H9 (cell line): ENCODE measurements around the gene NPY1R. TPM values are rescaled to one million over a fixed set of nuclear protein-coding genes. Genes with fewer than 3 reads are reported as not detected.

Source experiments
- DNase-seq: peaks from one replicate; pipeline ENCODE4 v3.0.0-alpha.2; 2017
- H2AFZ ChIP-seq: one replicate; pipeline ENCODE4 v1.6.1; 2013; ENCODE audit warnings: mild to moderate bottlenecking, low read length, control low read depth, moderate library complexity
- H2AK5ac ChIP-seq: 2 replicates; pipeline ENCODE4 v1.6.1; 2013; ENCODE audit warnings: low read length, control low read depth, mixed read lengths; ENCODE audit not compliant: insufficient read length
- H2BK120ac ChIP-seq: one replicate; pipeline ENCODE4 v1.6.1; 2013; ENCODE audit warnings: low read depth, mild to moderate bottlenecking, low read length, control low read depth, inconsistent platforms; ENCODE audit not compliant: poor library complexity, severe bottlenecking
- H2BK12ac ChIP-seq: 2 replicates; pipeline ENCODE4 v1.6.1; 2013; ENCODE audit warnings: low read length, control low read depth, mixed read lengths, low read depth; ENCODE audit not compliant: insufficient read length
- H2BK15ac ChIP-seq: 2 replicates; pipeline ENCODE4 v1.6.1; 2013; ENCODE audit warnings: low read depth, low read length, control low read depth
- H2BK20ac ChIP-seq: one replicate; pipeline ENCODE4 v1.6.1; 2013; ENCODE audit warnings: low read depth, mild to moderate bottlenecking, low read length, control low read depth, inconsistent platforms; ENCODE audit not compliant: poor library complexity, severe bottlenecking
- H2BK5ac ChIP-seq: 2 replicates; pipeline ENCODE4 v1.6.1; 2013; ENCODE audit warnings: low read length, control low read depth, mixed read lengths; ENCODE audit not compliant: insufficient read length
- H3K14ac ChIP-seq: 2 replicates; pipeline ENCODE4 v1.6.1; 2013; ENCODE audit warnings: low read length, control low read depth; ENCODE audit not compliant: insufficient read depth
- H3K18ac ChIP-seq: 2 replicates; pipeline ENCODE4 v1.6.1; 2013; ENCODE audit warnings: low read depth, mild to moderate bottlenecking, mixed read lengths, low read length, control low read depth; ENCODE audit not compliant: insufficient read length
- H3K23ac ChIP-seq: 2 replicates; pipeline ENCODE4 v1.6.1; 2013; ENCODE audit warnings: low read length, control low read depth, mixed read lengths, low read depth; ENCODE audit not compliant: insufficient read length
- H3K23me2 ChIP-seq: 2 replicates; pipeline ENCODE4 v1.6.1; 2013; ENCODE audit warnings: low read depth, mild to moderate bottlenecking, mixed read lengths, low read length, control low read depth; ENCODE audit not compliant: insufficient read length, poor library complexity, severe bottlenecking
- H3K27ac ChIP-seq: 2 replicates; pipeline ENCODE4 v1.5.1; 2013; ENCODE audit warnings: low read length, control low read depth, mixed read lengths, low read depth; ENCODE audit not compliant: insufficient read length
- H3K27me3 ChIP-seq: 2 replicates; pipeline ENCODE4 v1.6.1; 2013; ENCODE audit warnings: low read length, control low read depth, inconsistent platforms; ENCODE audit not compliant: insufficient read depth
- H3K4ac ChIP-seq: 2 replicates; pipeline ENCODE4 v1.6.1; 2013; ENCODE audit warnings: low read depth, mild to moderate bottlenecking, control low read depth, inconsistent platforms, low read length, moderate library complexity
- H3K4me1 ChIP-seq: 2 replicates; pipeline ENCODE4 v1.6.1; 2013; ENCODE audit warnings: low read length, control low read depth, inconsistent platforms; ENCODE audit not compliant: insufficient read depth
- H3K4me2 ChIP-seq: 2 replicates; pipeline ENCODE4 v1.6.1; 2013; ENCODE audit warnings: low read length, control low read depth, mixed read lengths; ENCODE audit not compliant: insufficient read length, insufficient read depth
- H3K56ac ChIP-seq: 2 replicates; pipeline ENCODE4 v1.6.1; 2013; ENCODE audit warnings: low read depth, mild to moderate bottlenecking, mixed read lengths, low read length, control low read depth; ENCODE audit not compliant: insufficient read length
- H3K79me1 ChIP-seq: 2 replicates; pipeline ENCODE4 v1.6.1; 2013; ENCODE audit warnings: low read depth, mild to moderate bottlenecking, moderate library complexity, low read length, control low read depth, inconsistent platforms; ENCODE audit not compliant: insufficient read depth, poor library complexity, severe bottlenecking
- H3K79me2 ChIP-seq: 2 replicates; pipeline ENCODE4 v1.6.1; 2013; ENCODE audit warnings: low read length, control low read depth, inconsistent platforms; ENCODE audit not compliant: insufficient read depth
- H3K9ac ChIP-seq: 2 replicates; pipeline ENCODE4 v1.6.1; 2013; ENCODE audit warnings: low read length, control low read depth, mixed read lengths; ENCODE audit not compliant: insufficient read length; ENCODE audit errors: extremely low read depth
- H3K9me3 ChIP-seq: one replicate; pipeline ENCODE4 v1.6.1; 2013; ENCODE audit warnings: low read depth, low read length, inconsistent platforms; ENCODE audit not compliant: control insufficient read depth
- H3T11ph ChIP-seq: one replicate; pipeline ENCODE4 v1.6.1; 2013; ENCODE audit warnings: mild to moderate bottlenecking, low read length, control low read depth, inconsistent platforms
- H4K20me1 ChIP-seq: one replicate; pipeline ENCODE4 v1.6.1; 2013; ENCODE audit not compliant: control insufficient read depth, insufficient read length, insufficient read depth
- H4K5ac ChIP-seq: 2 replicates; pipeline ENCODE4 v1.6.1; 2013; ENCODE audit warnings: low read depth, mild to moderate bottlenecking, mixed read lengths, low read length, control low read depth; ENCODE audit not compliant: insufficient read length
- H4K8ac ChIP-seq: replicated peaks from 2 replicates; pipeline ENCODE4 v1.6.1; 2013; ENCODE audit warnings: low read length, control low read depth, mixed read lengths, low read depth; ENCODE audit not compliant: insufficient read length
- H4K91ac ChIP-seq: 2 replicates; pipeline ENCODE4 v1.6.1; 2013; ENCODE audit warnings: low read depth, mild to moderate bottlenecking, moderate library complexity, mixed read lengths, low read length, control low read depth; ENCODE audit not compliant: insufficient read length
- H3K27ac Mint-ChIP-seq, 3 experiments: 2 replicates in 2 of 3; 3 replicates in 1 of 3; pipeline ENCODE4 v1.8.0; 2020 to 2021; ENCODE audit warnings: mixed read lengths in 3 of 3, mild to moderate bottlenecking in 1 of 3, moderate library complexity in 1 of 3
- H3K27me3 Mint-ChIP-seq: 2 replicates; pipeline ENCODE4 v1.8.0; 2021; ENCODE audit warnings: low read depth, mild to moderate bottlenecking, moderate library complexity, mixed read lengths
- H3K36me3 Mint-ChIP-seq, 3 experiments: 2 replicates in 2 of 3; 3 replicates in 1 of 3; pipeline ENCODE4 v1.8.0; 2020 to 2021; ENCODE audit warnings: low read depth in 3 of 3, mixed read lengths in 3 of 3; ENCODE audit not compliant: insufficient read depth in 1 of 3
- H3K4me1 Mint-ChIP-seq, 2 experiments: 2 replicates each; pipeline ENCODE4 v1.8.0; 2020; ENCODE audit warnings: mixed read lengths in 2 of 2
- H3K4me3 Mint-ChIP-seq, 2 experiments: 2 replicates in 1 of 2; 3 replicates in 1 of 2; pipeline ENCODE4 v1.8.0; 2020 to 2021; ENCODE audit warnings: mild to moderate bottlenecking in 2 of 2, mixed read lengths in 2 of 2, moderate library complexity in 1 of 2
- H3K9me3 Mint-ChIP-seq, 2 experiments: 2 replicates in 1 of 2; 3 replicates in 1 of 2; pipeline ENCODE4 v1.8.0; 2020; ENCODE audit warnings: mild to moderate bottlenecking in 2 of 2, mixed read lengths in 2 of 2, moderate library complexity in 1 of 2
- WGBS: extraction: QIAGEN DNeasy Blood & Tissue Kit; methylation state at CpG from one replicate; pipeline ENCODE4 v1.1.7; 2013; ENCODE audit warnings: missing lambda C conversion rate, low lambda C conversion rate, mixed read lengths; ENCODE audit not compliant: insufficient read length; ENCODE audit errors: extremely low coverage; 5-methylcytosine and 5-hydroxymethylcytosine counted together
- total RNA-seq: library from RNA; stranded (reverse); gene quantifications from 2 replicates; pipeline ENCODE4 v1.2.1, GENCODE V29; 2021
- TF ChIP-seq, protein P1 (sequence below): fragments of 200-600 bp; sonication (generic); conservative IDR thresholded peaks from 3 replicates; pipeline ENCODE4 v1.8.0; 2021; ENCODE audit warnings: antibody characterized with exemption, mild to moderate bottlenecking

The NPY1R gene
- total RNA-seq, 1 experiment from 2014 or later, result 27.3 TPM

DNA sequence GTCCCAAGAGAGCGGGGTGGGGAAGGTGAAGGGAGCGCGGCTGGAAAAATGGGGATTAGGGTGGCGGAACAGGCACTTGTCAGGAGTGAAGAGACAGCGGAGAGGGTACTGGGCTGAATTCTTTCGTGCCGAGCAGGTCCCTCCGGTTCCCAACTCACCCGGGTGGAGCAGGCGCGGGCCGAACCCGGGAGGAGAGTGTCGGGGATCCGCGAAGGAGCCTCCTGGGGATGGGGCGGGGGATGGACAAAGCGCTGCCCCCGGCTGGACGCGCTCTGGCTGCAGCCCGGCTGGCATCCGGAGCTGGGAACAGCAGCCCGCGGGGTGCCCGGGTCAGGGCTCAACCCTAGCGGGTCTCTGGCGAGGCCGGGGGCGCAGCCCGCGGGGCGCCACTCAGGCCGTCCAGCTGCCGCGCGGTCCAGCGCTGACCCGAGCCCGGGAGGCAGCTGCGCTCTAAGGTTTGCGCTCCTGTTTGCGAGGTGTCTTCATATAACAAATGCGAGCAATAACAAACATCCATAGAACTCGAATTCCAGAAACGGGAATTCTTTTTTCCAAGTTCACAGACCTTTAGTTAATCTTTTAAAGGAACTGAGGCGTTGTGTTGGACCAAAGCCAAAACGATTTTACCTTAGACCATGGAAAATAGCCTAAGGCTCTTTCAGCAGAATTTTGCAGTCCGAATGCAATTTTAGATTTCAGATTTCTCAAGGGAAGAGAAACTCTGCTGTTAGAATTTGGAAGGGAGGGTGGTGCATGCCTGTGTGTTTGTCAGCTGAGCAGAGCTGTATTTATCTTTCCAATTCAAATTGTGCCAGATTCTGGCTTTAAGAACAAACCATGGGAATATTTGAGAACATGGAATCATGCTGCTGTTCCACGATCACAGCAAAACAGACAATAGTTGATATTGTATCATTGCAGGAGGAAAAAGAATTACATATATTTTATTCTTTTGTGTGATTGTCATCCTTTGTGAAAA, 12.0 kb upstream of the NPY1R start:
- H3K4me3 Mint-ChIP-seq, result peak overlapping the region; percentile 86 to 94
- Histone ChIP-seq H4K91ac (no peak overlapping the region), H3K27me3 (peaks cover 3% of the 10 kb centered on the region; the same call in 1 of the 2 replicates), H3K23ac (no peak overlapping the region), H3T11ph (no peak overlapping the region), H2BK120ac (no peak overlapping the region), H2BK5ac (no peak overlapping the region), H2BK20ac (no peak overlapping the region), H4K5ac (no peak overlapping the region), H3K4me1 (no peaks in the 10 kb centered on the region), H2BK12ac (no peak overlapping the region), H4K8ac (no peak overlapping the region), H3K9ac (peak overlapping the region; percentile 43), H4K20me1 (no peaks in the 10 kb centered on the region), H3K23me2 (peaks cover 15% of the 10 kb centered on the region), H3K79me1 (no peaks in the 10 kb centered on the region), H3K56ac (no peak overlapping the region), H3K18ac (no peak overlapping the region), H3K79me2 (no peaks in the 10 kb centered on the region), H3K9me3 (no peaks in the 10 kb centered on the region), H3K4ac (no peak overlapping the region), H3K4me2 (peak overlapping the region; percentile 80), H3K27ac (no peak overlapping the region), H2AK5ac (no peak overlapping the region), H2AFZ (no peak overlapping the region), H2BK15ac (no peak overlapping the region), H3K14ac (no peak overlapping the region)
- TF ChIP-seq, protein P1, sequence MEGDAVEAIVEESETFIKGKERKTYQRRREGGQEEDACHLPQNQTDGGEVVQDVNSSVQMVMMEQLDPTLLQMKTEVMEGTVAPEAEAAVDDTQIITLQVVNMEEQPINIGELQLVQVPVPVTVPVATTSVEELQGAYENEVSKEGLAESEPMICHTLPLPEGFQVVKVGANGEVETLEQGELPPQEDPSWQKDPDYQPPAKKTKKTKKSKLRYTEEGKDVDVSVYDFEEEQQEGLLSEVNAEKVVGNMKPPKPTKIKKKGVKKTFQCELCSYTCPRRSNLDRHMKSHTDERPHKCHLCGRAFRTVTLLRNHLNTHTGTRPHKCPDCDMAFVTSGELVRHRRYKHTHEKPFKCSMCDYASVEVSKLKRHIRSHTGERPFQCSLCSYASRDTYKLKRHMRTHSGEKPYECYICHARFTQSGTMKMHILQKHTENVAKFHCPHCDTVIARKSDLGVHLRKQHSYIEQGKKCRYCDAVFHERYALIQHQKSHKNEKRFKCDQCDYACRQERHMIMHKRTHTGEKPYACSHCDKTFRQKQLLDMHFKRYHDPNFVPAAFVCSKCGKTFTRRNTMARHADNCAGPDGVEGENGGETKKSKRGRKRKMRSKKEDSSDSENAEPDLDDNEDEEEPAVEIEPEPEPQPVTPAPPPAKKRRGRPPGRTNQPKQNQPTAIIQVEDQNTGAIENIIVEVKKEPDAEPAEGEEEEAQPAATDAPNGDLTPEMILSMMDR, result no peak
- no CpG with 5 or more reads among the region's 50 CpGs for WGBS
- peaks cover 12 to 14% of the 10 kb centered on the region in 2 experiments for H3K4me1 Mint-ChIP-seq
- H3K9me3 Mint-ChIP-seq, result no peaks in the 10 kb centered on the region; a peak in 1 of 5 replicates
- peaks cover 40% of the 10 kb centered on the region for H3K27me3 Mint-ChIP-seq
- no peaks in the 10 kb centered on the region for H3K36me3 Mint-ChIP-seq
- no peak overlapping the region for H3K27ac Mint-ChIP-seq
- peak; percentile 52 for DNase-seq
